Peyer's patch (tissue), 4 donors: Measurements from ENCODE around the gene TPPP3.

Experiments
- POLR2A ChIP-seq, 2 donors: fragments of 450-650 bp; IDR thresholded peaks; one replicate each; pipeline ENCODE4 v1.5.1; 2017; ENCODE audit warnings: antibody characterized with exemption in 2 of 2, mild to moderate bottlenecking in 2 of 2, moderate library complexity in 2 of 2
- TF ChIP-seq, protein P1 (sequence below), 6 experiments: fragments of 450-650 bp in 4 of 6; fragments of 200-600 bp in 2 of 6; sonication (generic) in 1 of 6; IDR thresholded peaks; one replicate each; pipeline ENCODE4 v1.5.1; 2017 to 2019; ENCODE audit warnings: antibody characterized with exemption in 6 of 6, mild to moderate bottlenecking in 3 of 6, moderate library complexity in 1 of 6

- TF ChIP-seq, protein P1, sequence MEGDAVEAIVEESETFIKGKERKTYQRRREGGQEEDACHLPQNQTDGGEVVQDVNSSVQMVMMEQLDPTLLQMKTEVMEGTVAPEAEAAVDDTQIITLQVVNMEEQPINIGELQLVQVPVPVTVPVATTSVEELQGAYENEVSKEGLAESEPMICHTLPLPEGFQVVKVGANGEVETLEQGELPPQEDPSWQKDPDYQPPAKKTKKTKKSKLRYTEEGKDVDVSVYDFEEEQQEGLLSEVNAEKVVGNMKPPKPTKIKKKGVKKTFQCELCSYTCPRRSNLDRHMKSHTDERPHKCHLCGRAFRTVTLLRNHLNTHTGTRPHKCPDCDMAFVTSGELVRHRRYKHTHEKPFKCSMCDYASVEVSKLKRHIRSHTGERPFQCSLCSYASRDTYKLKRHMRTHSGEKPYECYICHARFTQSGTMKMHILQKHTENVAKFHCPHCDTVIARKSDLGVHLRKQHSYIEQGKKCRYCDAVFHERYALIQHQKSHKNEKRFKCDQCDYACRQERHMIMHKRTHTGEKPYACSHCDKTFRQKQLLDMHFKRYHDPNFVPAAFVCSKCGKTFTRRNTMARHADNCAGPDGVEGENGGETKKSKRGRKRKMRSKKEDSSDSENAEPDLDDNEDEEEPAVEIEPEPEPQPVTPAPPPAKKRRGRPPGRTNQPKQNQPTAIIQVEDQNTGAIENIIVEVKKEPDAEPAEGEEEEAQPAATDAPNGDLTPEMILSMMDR (IDR thresholded peaks at IDR 0.05), result no peak
- TF ChIP-seq POLR2A (IDR thresholded peaks at IDR 0.05), result no peak
These were observed 24.2 kb upstream of the TPPP3 start for GRCh38 chr16:67417333-67418061.
